22Rv1 (cell line): ENCODE data around the gene GVQW3.

Source experiments
- CTCF ChIP-seq: fragments of 450-650 bp; IDR thresholded peaks from 2 replicates; pipeline ENCODE4 v1.5.1; 2017; ENCODE audit warnings: mild to moderate bottlenecking
- ZFX ChIP-seq: fragments of 450-650 bp; IDR thresholded peaks from 2 replicates; pipeline ENCODE4 v1.6.1; 2017; ENCODE audit warnings: antibody characterized with exemption, borderline replicate concordance

- TF ChIP-seq CTCF = no peak
- no peak for TF ChIP-seq ZFX
Observed at GRCh38 chr11:76424379-76424778, 43.3 kb downstream of the GVQW3 start.
